ENCODE measurements around the gene NOC2L. TPM values are rescaled to one million over a fixed set of nuclear protein-coding genes. Genes with fewer than 3 reads are reported as not detected.

The NOC2L gene
- total and polyA plus RNA-seq, 2 donors (not counting 3 experiments of a cell fraction or from before 2014, with no cell fraction given): 55.3 to 87.9 TPM

DNA sequence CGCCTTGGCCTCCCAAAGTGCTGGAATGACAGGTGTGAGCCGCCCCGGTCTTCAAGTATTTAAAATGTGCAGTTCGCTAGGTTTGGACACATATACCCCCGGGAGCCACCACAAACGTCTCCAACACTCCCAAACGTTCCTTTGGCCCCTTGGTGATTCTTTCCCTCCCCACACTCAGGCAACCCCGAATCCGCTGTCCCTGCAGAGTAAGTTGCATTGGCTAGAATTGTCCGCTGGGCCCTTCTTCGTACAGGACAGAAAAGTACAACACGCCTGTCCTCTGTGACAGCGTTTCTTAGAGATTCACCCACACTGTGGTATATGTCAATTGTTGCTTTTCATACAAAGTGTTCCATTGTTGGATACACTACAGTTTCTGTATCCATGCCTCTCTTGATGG is 26.1 kb upstream of the NOC2L start:
- Histone ChIP-seq H2AFZ (ENCODE audit: low read depth, low read length) (no peak overlapping the region), H3K4me2 (ENCODE audit: insufficient read depth, low read length) (no peak overlapping the region), H3K36me3 (ENCODE audit: control insufficient read depth in 2 of 2, extremely low read depth in 1 of 2, insufficient read depth in 2 of 2, low read length in 2 of 2) (no peaks in the 10 kb centered on the region), H4K20me1 (replicated peaks; ENCODE audit: control insufficient read depth, extremely low read depth, insufficient read depth, low read length) (no peaks in the 10 kb centered on the region), H3K79me2 (ENCODE audit: control insufficient read depth, insufficient read depth, low read length) (no peaks in the 10 kb centered on the region), H3K9me1 (replicated peaks; ENCODE audit: control insufficient read depth, extremely low read depth, insufficient read depth, low read length) (no peaks in the 10 kb centered on the region), H3K9ac (replicated peaks; ENCODE audit: extremely low read depth, insufficient read depth, low read length) (no peak overlapping the region), H3K27ac (ENCODE audit: insufficient read depth, low read depth, low read length) (no peak overlapping the region), H3K4me1 (ENCODE audit: control insufficient read depth, extremely low read depth, insufficient read depth, low read length) (no peaks in the 10 kb centered on the region), H3K4me3 (replicated peaks in 1 of 3; ENCODE audit: insufficient read depth in 1 of 3, low read depth in 1 of 3, low read length in 3 of 3) (no peak overlapping the region), H3K9me3 (replicated peaks; ENCODE audit: control insufficient read depth, insufficient read depth, low read length) (no peaks in the 10 kb centered on the region), H3K27me3 (ENCODE audit: control insufficient read depth in 2 of 2, insufficient read depth in 2 of 2, low read length in 2 of 2) (peaks cover 2 to 3% of the 10 kb centered on the region in 2 experiments)
- ChIA-PET POLR2A (no interaction called here), CTCF (interaction anchor here (0.8 to 5.1 kb wide), 23 partner anchors 9 to 308 kb away, joined by 3 to 77 read pairs (median 5); partner anchors contain the start of genes HES4, ISG15, NOC2L and PLEKHN1)
- TF ChIP-seq POLR2AphosphoS5 (IDR thresholded peaks at IDR 0.05; ENCODE audit: insufficient read depth, low read depth, low read length): no peak
- TF ChIP-seq FOS (IDR thresholded peaks at IDR 0.05; ENCODE audit: borderline replicate concordance, insufficient read depth, low read length): no peak
- TF ChIP-seq, protein P1, sequence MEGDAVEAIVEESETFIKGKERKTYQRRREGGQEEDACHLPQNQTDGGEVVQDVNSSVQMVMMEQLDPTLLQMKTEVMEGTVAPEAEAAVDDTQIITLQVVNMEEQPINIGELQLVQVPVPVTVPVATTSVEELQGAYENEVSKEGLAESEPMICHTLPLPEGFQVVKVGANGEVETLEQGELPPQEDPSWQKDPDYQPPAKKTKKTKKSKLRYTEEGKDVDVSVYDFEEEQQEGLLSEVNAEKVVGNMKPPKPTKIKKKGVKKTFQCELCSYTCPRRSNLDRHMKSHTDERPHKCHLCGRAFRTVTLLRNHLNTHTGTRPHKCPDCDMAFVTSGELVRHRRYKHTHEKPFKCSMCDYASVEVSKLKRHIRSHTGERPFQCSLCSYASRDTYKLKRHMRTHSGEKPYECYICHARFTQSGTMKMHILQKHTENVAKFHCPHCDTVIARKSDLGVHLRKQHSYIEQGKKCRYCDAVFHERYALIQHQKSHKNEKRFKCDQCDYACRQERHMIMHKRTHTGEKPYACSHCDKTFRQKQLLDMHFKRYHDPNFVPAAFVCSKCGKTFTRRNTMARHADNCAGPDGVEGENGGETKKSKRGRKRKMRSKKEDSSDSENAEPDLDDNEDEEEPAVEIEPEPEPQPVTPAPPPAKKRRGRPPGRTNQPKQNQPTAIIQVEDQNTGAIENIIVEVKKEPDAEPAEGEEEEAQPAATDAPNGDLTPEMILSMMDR (IDR thresholded peaks at IDR 0.05; ENCODE audit: extremely low read depth in 1 of 2, insufficient read depth in 1 of 2, low read depth in 1 of 2, low read length in 2 of 2): no peak
- TF ChIP-seq MYC (IDR thresholded peaks at IDR 0.05; ENCODE audit: low read depth, low read length): no peak
- TF ChIP-seq GATA2 (IDR thresholded peaks at IDR 0.05; ENCODE audit: insufficient read depth, insufficient read length, low read depth, low read length): no peak
- no peak for TF ChIP-seq POLR2A (IDR thresholded peaks at IDR 0.05; ENCODE audit: low read depth, low read length)
- no peak for TF ChIP-seq EZH2 (IDR thresholded peaks at IDR 0.05; ENCODE audit: borderline replicate concordance, low read depth, low read length, severe bottlenecking)
- TF ChIP-seq, protein P2, sequence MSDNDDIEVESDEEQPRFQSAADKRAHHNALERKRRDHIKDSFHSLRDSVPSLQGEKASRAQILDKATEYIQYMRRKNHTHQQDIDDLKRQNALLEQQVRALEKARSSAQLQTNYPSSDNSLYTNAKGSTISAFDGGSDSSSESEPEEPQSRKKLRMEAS (IDR thresholded peaks at IDR 0.05; ENCODE audit: insufficient read depth, insufficient read length): no peak
- no peak for TF ChIP-seq JUN (IDR thresholded peaks at IDR 0.05; ENCODE audit: borderline replicate concordance, insufficient read depth, insufficient read length, low read depth)
- FAIRE-seq (no peak), DNase-seq (ENCODE audit: low read depth, low spot score) (no peak)
- intact Hi-C loops (cut with micrococcal nuclease): loop anchor here (2.0 kb wide), 1 partner anchor 132 kb away; the partner anchor contains the start of gene C1orf159
- no TSS peak for BruUV-seq (replicated peaks)
- dilution Hi-C loops (cut with MboI; ENCODE audit: extremely low pct_ligation_motif_present, low sequenced_read_pairs): no loop called here

Data from endothelial cell of umbilical vein (primary cell).